T-helper 17 cell (primary cell): Measurements from ENCODE around the gene PNCK. TPM values are rescaled to one million over a fixed set of nuclear protein-coding genes. Genes with fewer than 3 reads are reported as not detected.

Experiments
- ATAC-seq: fragments of 150-1000 bp; cut with Tn5 transposase; 2 replicates; pipeline ENCODE4 v1.10.0; 2021; ENCODE audit warnings: mild to moderate bottlenecking, moderate library complexity
- DNase-seq, 3 donors: peaks; one replicate each; pipeline versions ENCODE4 v3.0.0 to v3.0.0-alpha.2; 2020 to 2021
- H3K9me3 ChIP-seq: one replicate; pipeline ENCODE4 v1.7.0; 2013; ENCODE audit warnings: low read length, mild to moderate bottlenecking; ENCODE audit not compliant: control insufficient read depth, poor library complexity, severe bottlenecking
- H3K27ac Mint-ChIP-seq: one replicate; pipeline ENCODE4 v1.8.0; 2022; ENCODE audit warnings: mild to moderate bottlenecking, moderate library complexity, mixed read lengths
- H3K27me3 Mint-ChIP-seq: one replicate; pipeline ENCODE4 v1.8.0; 2022; ENCODE audit warnings: mixed read lengths
- H3K36me3 Mint-ChIP-seq: one replicate; pipeline ENCODE4 v1.8.0; 2022; ENCODE audit warnings: low read depth, mixed read lengths
- H3K4me1 Mint-ChIP-seq: one replicate; pipeline ENCODE4 v1.8.0; 2022; ENCODE audit warnings: mild to moderate bottlenecking, mixed read lengths
- H3K4me3 Mint-ChIP-seq: one replicate; pipeline ENCODE4 v1.8.0; 2022; ENCODE audit warnings: mild to moderate bottlenecking, moderate library complexity, mixed read lengths
- total RNA-seq, 4 donors: library from RNA in 2 of 4; stranded (reverse) in 2 of 4; gene quantifications; one replicate each; pipeline ENCODE4 v1.2.3 and lab custom pipeline; 2022 to 2026

Gene PNCK
- total RNA-seq, 2 donors from 2014 or later, result 0.72 TPM; not detected in 1

GRCh38 chrX:153626863-153627674, 46.5 kb downstream of the PNCK start:
- no peak for ATAC-seq
- H3K4me1 Mint-ChIP-seq, result no peaks in the 10 kb centered on the region
- H3K36me3 Mint-ChIP-seq, result no peaks in the 10 kb centered on the region
- no peaks in the 10 kb centered on the region for H3K9me3 ChIP-seq
- H3K4me3 Mint-ChIP-seq, result no peak overlapping the region
- no peak for DNase-seq
- no peak overlapping the region for H3K27ac Mint-ChIP-seq
- peaks cover under 1% of the 10 kb centered on the region for H3K27me3 Mint-ChIP-seq

GRCh38 chrX:153626025-153626633, 47.5 kb downstream of the PNCK start:
- ATAC-seq (no peak), DNase-seq (no peak)
- Mint-ChIP-seq H3K27ac (no peak overlapping the region), H3K4me1 (no peaks in the 10 kb centered on the region), H3K27me3 (peaks cover 5% of the 10 kb centered on the region), H3K4me3 (no peak overlapping the region), H3K36me3 (no peaks in the 10 kb centered on the region)
- no peaks in the 10 kb centered on the region for H3K9me3 ChIP-seq

GRCh38 chrX:153625271-153626024, 48.2 kb downstream of the PNCK start:
- no peak for ATAC-seq
- Mint-ChIP-seq H3K27me3 (peaks cover 5% of the 10 kb centered on the region), H3K36me3 (no peaks in the 10 kb centered on the region), H3K4me1 (no peaks in the 10 kb centered on the region), H3K4me3 (no peak overlapping the region), H3K27ac (no peak overlapping the region)
- no peaks in the 10 kb centered on the region for H3K9me3 ChIP-seq
- no peak for DNase-seq

GRCh38 chrX:153624196-153625091, 49.2 kb downstream of the PNCK start:
- H3K9me3 ChIP-seq, result no peaks in the 10 kb centered on the region
- no peaks in the 10 kb centered on the region for H3K4me1 Mint-ChIP-seq
- no peak for ATAC-seq

GRCh38 chrX:153623310-153624029, 50.1 kb downstream of the PNCK start:
- Mint-ChIP-seq H3K36me3 (no peaks in the 10 kb centered on the region), H3K27ac (peak overlapping the region; percentile 74), H3K27me3 (peaks cover 5% of the 10 kb centered on the region), H3K4me3 (no peak overlapping the region), H3K4me1 (no peaks in the 10 kb centered on the region)
- H3K9me3 ChIP-seq, result no peaks in the 10 kb centered on the region
- ATAC-seq (no peak), DNase-seq (no peak)

More at GRCh38 chrX:153624196-153625091, 49.2 kb downstream of the PNCK start:
- no peaks in the 10 kb centered on the region for H3K36me3 Mint-ChIP-seq
- no peak overlapping the region for H3K27ac Mint-ChIP-seq
- H3K27me3 Mint-ChIP-seq, result peaks cover 5% of the 10 kb centered on the region
- DNase-seq, result no peak
- H3K4me3 Mint-ChIP-seq, result no peak overlapping the region

- no peaks in the 10 kb centered on the region for H3K9me3 ChIP-seq
- Mint-ChIP-seq H3K27ac (no peak overlapping the region), H3K4me3 (no peak overlapping the region), H3K27me3 (peaks cover 5% of the 10 kb centered on the region), H3K4me1 (no peaks in the 10 kb centered on the region), H3K36me3 (no peaks in the 10 kb centered on the region)
- DNase-seq (no peak), ATAC-seq (no peak)
Observed at GRCh38 chrX:153622661-153623309, 50.8 kb downstream of the PNCK start.

- H3K27ac Mint-ChIP-seq, result no peak overlapping the region
- no peaks in the 10 kb centered on the region for H3K36me3 Mint-ChIP-seq
- no peaks in the 10 kb centered on the region for H3K9me3 ChIP-seq
- H3K4me1 Mint-ChIP-seq, result no peaks in the 10 kb centered on the region
- DNase-seq, result no peak
- peaks cover 5% of the 10 kb centered on the region for H3K27me3 Mint-ChIP-seq
- H3K4me3 Mint-ChIP-seq, result no peak overlapping the region
- no peak for ATAC-seq
Observed at GRCh38 chrX:153621949-153622598, 51.5 kb downstream of the PNCK start.

- no peaks in the 10 kb centered on the region for H3K4me1 Mint-ChIP-seq
- H3K36me3 Mint-ChIP-seq, result no peaks in the 10 kb centered on the region
- no peak overlapping the region for H3K27ac Mint-ChIP-seq
- no peak for DNase-seq
- ATAC-seq, result no peak
- no peaks in the 10 kb centered on the region for H3K9me3 ChIP-seq
- H3K4me3 Mint-ChIP-seq, result no peak overlapping the region
- peaks cover 5% of the 10 kb centered on the region for H3K27me3 Mint-ChIP-seq
Observed at GRCh38 chrX:153620576-153620975, 53.0 kb downstream of the PNCK start.

Other genes with a start within 250 kb of the PNCK start
- 1 to 10 TPM; 2.0 to 3.3 TPM for gene TREX2, start 227.8 kb downstream of the PNCK start, total RNA-seq
- gene HAUS7, start 203.2 kb downstream of the PNCK start, total RNA-seq, result 10 to 100 TPM; 27.1 to 34.2 TPM
- gene BGN, start 178.8 kb downstream of the PNCK start, total RNA-seq, result not detected
- not detected for gene ATP2B3, start 156.2 kb downstream of the PNCK start, total RNA-seq
- gene CCNQ, start 74.7 kb downstream of the PNCK start, total RNA-seq, result 10 to 100 TPM; 14.6 to 19.2 TPM
- gene DUSP9, start 26.6 kb downstream of the PNCK start, total RNA-seq, result not detected
- gene SLC6A8, start 14.1 kb upstream of the PNCK start, total RNA-seq, result 1 to 10 TPM; 3.4 to 4.4 TPM
- gene BCAP31, start 50.6 kb upstream of the PNCK start, total RNA-seq, result 100 to 1,000 TPM; 101 TPM
- gene ABCD1, start 51.0 kb upstream of the PNCK start, total RNA-seq, result 10 to 100 TPM; 14.7 to 17.7 TPM
- 1 to 10 TPM in 1 of 2 donors, under 1 TPM in 1; 0.25 to 2.9 TPM for gene PLXNB3, start 90.4 kb upstream of the PNCK start, total RNA-seq
- not detected for gene SRPK3, start 107.2 kb upstream of the PNCK start, total RNA-seq
- gene IDH3G, start 120.6 kb upstream of the PNCK start, total RNA-seq, result 10 to 100 TPM; 46.4 to 52.4 TPM
- 100 to 1,000 TPM; 204 to 212 TPM for gene SSR4, start 120.9 kb upstream of the PNCK start, total RNA-seq
- 10 to 100 TPM; 31.1 to 45.6 TPM for gene PDZD4, start 156.7 kb upstream of the PNCK start, total RNA-seq
- gene L1CAM, start 212.4 kb upstream of the PNCK start, total RNA-seq, result 1 to 10 TPM; 2.3 to 3.9 TPM
- gene AVPR2, start 230.9 kb upstream of the PNCK start, total RNA-seq, result not detected